IPS DF 4.7 (cell line): ENCODE data around the gene TDRD9.
"Not testable (repeated sequence)": the region's sequence is repeated elsewhere in the genome, so short reads cannot be mapped to it uniquely, and the experiment has no call there.

Experiments used
- DNase-seq: peaks from one replicate; pipeline ENCODE4 v3.0.0-alpha.2; 2013; ENCODE audit warnings: low spot score; ENCODE audit errors: extremely low read depth

Gene TDRD9

GRCh38 chr14:103892247-103892646 is 36.0 kb upstream of the TDRD9 start:
- no peak for DNase-seq

DNA sequence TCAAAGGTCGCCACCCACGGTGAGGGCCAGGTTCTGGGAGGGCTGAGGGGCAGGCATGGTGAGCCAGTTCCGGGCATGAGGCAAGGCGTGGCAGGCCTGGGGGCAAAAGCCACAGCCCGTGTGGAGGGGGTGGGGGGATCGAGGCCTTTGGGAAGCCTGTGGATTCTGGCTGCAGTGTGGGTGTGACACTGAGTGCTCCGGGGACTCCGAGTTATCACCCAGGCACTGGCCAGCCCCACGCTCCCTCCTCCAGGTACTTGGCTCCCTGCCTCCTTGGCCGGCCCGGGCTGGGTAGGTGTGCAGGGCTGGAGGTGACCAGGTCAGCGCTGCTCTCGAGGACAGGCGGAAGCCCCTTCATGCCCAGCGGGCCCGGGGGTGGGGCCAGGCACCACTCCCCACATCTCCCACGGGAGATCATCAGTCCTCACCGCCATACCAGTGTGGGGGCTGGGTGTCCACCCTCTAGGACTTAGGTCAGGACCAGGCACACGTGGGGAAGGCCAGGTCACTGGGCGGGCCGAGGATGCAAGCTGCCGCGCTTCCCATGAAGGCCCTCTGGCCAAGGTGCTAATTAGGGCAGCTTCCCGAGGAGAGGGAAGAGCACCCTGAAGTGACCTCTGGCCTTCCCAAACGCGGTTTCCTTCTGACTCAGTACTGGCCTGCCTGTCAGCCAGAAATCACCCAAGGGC is 34.1 kb upstream of the TDRD9 start:
- no peak for DNase-seq

DNA sequence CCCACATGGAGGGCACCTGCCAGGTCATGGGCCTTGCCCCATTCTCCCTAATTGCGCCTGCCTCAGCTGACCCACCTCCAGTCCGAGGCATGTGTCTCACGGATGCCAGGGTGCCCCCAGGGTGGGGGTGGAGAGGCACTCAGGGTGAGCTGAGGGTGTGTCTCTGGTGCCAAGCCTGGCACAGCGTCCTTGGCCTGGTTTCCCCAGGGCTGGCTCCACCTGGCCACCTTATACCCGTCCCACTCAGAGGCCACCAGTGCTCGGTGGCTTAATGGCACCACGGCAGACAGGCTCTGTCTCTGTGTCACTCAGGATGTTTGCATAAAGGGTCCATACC is 33.6 kb upstream of the TDRD9 start:
- no peak for DNase-seq

- no peak for DNase-seq
Measured at GRCh38 chr14:103896578-103896977, 31.7 kb upstream of the TDRD9 start.

DNA sequence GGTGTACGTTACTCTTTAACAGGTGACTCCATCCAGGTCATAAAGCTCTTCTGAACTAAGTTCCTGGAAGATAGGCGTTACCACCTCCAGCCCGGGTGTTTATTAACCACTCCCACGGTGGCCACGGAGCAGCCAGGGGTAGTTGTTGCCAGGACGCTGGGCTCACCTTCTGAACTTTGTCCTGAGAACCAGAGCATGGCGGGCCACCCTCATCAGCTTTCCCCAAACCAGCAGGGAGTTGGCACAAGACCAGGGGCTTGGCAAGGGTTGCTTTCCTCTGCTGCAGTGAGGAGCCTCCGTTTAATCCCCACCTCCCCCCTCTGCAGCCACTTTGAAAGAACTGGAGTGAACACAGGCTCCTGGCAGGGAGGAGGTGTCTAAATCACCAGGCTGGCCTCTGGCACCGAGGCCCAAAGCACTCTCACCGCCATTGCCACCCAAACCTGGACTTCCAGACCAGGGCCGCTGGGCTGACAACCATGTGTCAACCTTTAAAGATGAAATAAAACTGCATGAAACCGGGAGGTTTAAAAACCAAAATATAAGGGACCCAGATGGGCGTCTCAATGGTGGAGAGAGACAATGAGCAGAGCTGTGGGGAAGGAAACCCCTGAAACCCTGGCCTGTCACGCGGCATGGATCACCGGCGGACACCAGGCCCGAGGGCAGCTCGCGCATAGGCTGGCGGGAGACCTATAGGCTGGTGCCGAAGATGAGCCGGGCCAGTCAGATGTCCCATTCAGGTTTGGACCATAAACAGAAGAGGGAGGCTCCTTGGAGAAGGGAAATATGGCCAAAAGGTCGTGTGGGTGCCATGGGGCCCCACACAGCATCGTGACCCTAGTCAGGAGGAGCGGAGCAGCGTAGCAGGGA is 30.9 kb upstream of the TDRD9 start:
- DNase-seq: no peak

DNA sequence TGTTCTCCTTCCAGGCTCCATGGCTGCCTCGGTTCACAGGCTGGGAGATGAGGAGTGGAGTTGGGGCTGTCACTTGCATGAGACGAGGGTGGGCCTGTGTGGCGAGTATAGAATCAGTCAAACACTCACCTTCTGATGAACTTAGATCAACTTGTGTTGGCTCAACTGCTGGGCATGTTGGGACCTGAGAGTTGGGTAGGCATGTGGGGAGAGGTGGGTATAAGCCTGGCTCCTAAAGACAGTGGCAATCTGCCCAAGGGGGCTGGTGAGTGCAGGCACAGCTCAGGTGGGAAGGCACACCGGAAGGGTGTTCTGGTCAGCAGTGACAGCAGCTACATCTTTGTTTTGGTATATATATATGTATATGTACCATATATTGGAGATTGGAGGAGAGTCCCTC is 30.1 kb upstream of the TDRD9 start:
- DNase-seq: no peak

DNA sequence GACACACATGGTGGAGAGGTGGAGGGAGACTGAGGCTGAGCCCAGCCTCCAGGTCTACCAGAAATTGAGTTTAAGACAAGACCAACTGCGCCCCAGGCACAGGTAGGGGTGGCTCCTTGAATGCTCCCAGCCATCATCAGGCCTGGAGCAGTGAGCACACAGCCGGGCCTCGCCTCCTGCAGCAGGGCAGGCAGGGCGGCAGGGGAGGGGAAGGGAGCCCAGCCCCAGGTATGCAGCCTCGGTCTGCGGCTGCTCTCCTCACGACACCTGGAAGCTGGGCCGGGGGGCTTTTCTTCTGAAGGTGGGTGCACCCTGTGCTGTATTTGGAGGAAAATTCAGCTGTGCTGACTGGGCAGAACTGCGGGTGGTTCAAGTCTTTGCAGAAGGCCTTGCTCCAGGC is 29.5 kb upstream of the TDRD9 start:
- no peak for DNase-seq

DNA sequence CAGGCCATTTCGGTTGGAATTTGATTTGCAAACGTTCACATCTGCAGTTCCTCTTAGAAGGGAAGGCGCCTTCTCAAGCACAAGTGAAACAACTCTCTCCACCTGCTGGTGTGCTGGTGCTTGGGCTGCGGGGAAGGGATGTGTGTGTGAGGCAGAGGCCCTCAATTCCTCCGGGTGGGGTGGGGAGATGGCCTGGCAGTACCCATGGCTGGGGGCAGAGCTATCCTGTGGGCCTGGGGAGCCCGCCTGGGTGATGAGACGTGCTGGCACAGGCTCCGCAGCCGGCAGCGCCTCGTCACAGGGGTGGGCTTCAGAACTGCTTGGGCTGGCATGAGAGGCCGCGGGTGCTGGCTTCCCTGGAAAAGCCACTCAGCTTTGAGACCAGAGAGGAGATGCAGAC is 28.9 kb upstream of the TDRD9 start:
- DNase-seq: no peak

DNA sequence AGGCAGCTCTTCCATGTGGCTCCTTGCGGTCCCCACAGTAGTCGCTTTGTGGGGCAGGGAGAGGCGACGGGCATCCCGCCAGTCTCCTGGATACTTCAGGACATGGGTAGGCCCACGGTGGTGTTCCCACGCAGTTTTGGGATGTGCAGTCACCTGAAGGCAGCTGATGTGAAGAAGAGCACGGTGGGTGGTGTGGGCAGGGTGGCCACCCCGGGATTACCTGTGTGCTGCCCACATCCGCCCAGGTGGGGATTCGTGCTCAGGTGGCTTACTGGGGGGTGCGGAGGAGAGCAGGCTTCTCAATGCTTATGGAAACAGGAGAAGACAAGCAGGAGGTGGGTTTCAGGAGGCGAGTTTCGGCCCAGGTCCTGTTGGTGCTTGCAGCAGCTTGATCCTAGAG is 28.4 kb upstream of the TDRD9 start:
- no peak for DNase-seq

DNA sequence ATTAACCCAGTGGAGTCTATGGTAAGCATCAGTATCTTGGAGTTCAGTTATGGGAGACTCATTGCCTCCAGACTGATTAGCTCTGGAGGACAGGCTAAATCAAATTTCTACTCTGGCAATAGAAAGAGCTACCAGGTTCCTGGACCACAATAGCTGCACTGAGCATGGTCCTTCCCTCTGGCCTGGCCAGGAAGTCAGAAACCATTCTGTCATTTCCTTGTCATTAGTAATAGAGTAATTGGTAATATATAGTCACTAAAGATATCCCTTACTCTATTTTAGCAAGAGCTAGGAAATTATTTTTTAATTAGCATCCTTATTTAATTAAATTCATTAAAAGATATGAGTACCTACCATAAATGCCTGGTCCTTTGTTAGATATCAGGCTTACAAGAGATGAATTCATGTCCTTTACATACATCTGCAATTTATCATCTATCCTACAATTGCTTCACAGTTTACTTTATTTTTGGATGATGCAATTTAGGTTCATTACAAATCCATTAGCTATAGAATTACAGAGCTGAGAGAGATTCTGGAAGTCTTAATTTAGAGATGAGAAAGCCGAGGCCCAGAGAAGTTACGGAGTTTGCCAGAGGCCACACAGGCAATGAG is 23.7 kb upstream of the TDRD9 start:
- DNase-seq: no peak

DNA sequence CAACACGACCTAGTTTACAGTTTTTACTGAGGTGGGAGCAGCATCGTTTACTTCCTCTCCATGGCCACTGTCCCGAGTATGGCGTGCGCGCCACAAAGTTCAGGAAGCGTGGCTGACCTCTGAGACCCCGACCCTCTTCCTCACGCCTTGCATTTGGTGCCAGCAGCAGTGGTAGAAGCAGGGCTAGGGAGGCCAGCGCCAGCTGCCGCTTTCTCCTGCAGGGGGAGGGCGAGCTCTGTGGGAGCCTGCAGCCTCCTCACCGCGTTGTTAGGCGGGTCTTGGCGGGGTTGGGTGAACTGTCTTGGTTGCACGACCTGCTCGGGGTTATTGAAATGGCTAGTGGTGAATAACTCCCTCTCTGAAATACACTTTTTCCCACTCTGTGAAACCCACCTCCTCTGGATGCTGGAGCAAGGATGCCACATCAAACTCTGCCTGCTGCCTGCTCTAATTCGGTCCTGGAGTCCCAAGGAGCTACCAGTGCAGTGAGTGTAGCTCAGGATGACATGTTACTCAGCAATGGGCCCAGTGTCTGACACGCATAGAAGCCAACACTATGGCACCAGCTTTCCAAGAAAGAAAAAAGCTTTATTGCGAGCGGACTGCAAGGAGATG is 22.3 kb upstream of the TDRD9 start:
- DNase-seq: no peak

DNA sequence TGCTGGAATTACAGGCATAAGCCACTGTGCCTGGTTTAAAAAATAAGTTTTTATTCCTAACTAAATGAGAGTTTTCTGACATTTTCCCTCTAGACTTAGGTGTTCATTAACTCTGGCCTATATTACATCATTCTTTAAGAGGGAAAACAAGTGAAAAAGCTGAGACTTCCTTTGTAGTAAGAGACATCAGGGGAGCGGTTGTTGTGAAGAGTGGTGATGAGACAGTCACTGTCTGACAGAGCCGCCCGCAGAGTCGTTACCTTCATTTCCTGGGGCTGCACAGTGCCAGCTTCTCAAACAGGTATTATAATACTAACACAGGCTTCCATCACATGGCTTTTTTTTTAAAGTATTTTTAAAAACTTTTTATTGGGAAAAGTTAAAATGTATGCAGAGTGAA is 19.7 kb upstream of the TDRD9 start:
- no peak for DNase-seq

GRCh38 chr14:103909531-103910261 is 18.6 kb upstream of the TDRD9 start:
- DNase-seq: no peak

- DNase-seq: peak; percentile 82
Measured at GRCh38 chr14:103910262-103910935, 17.9 kb upstream of the TDRD9 start.

- no peak for DNase-seq
Measured at GRCh38 chr14:103910984-103911383, 17.3 kb upstream of the TDRD9 start.

DNA sequence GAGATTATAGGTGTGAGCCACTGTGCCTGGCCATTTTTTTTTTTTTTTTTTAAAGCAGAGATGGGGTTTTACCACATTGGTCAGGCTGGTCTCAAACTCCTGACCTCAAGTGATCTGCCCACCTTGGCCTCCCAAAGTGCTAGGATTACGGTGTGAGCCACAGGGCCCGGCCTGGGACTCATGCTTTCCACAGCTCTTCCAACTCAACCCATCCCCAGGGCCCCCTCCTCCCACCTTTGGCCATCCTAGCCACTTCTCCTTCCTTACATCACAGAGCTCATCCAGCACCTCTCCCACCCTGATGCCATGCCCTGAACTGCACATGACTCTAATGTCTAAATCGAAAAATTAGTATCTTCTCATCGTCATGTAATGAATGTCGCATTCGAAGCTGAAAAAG is 12.6 kb upstream of the TDRD9 start:
- DNase-seq: no peak

DNA sequence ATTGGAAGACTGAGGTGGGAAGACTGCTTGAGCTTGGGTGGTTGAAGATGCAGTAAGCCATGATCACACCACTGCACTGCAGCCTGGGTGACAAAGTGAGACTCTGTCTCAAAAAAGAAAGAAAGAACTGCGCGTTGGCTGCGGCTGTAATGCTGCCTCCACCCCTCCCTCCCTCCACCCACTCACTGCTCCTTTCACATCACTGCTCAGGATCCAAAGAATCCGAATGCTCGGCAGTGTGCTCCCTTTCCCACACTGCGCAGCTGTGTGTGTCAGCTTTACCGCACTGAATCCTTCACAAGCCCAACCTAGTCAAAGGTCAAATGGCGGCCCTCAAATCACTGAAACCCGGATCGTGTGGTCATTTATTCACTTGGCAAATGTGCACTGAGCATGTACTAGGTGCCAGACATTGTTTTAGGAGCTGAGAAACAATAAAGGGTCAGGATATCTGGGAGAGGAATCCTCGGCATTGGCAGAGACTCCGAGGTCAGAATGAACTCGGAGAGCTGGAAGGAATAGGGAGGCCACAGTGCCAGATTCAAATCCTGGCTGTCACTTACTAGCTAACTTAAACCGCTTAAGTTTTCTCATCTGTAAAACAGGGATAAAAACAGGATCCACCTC is 11.5 kb upstream of the TDRD9 start:
- no peak for DNase-seq

GRCh38 chr14:103920981-103921854 is 7.0 kb upstream of the TDRD9 start:
- no peak for DNase-seq

- DNase-seq: not testable (repeated sequence)
Measured at GRCh38 chr14:103921855-103922200, 6.4 kb upstream of the TDRD9 start.

DNA sequence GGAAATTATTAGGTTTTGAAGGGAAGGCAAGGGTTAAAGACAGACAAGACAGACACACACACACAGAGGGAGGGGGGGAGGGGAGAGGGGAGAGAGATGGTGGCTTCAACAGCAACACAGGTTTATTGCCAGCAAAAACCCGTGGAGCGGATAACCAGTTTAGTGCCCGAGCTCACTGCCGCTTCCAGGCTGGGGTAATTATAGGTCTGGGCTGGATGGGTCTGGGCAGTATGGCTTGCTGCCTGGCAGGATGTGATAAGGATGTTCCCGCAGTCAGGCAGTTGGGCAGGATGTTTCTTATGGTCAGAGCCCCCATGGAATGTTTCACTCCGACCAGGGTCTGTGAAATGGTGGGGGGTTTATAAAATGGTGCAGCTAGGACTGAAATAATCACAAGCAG is 4.4 kb upstream of the TDRD9 start:
- DNase-seq: no peak
